GM12872 (cell line): ENCODE results near the gene CCNG2.

ENCODE experiments used
- TF ChIP-seq, protein P1 (sequence below): IDR thresholded peaks from 3 replicates; pipeline ENCODE4 v1.5.1; 2011; ENCODE audit warnings: low read depth, mild to moderate bottlenecking, low read length, moderate library complexity; ENCODE audit not compliant: insufficient read depth

The CCNG2 gene

DNA sequence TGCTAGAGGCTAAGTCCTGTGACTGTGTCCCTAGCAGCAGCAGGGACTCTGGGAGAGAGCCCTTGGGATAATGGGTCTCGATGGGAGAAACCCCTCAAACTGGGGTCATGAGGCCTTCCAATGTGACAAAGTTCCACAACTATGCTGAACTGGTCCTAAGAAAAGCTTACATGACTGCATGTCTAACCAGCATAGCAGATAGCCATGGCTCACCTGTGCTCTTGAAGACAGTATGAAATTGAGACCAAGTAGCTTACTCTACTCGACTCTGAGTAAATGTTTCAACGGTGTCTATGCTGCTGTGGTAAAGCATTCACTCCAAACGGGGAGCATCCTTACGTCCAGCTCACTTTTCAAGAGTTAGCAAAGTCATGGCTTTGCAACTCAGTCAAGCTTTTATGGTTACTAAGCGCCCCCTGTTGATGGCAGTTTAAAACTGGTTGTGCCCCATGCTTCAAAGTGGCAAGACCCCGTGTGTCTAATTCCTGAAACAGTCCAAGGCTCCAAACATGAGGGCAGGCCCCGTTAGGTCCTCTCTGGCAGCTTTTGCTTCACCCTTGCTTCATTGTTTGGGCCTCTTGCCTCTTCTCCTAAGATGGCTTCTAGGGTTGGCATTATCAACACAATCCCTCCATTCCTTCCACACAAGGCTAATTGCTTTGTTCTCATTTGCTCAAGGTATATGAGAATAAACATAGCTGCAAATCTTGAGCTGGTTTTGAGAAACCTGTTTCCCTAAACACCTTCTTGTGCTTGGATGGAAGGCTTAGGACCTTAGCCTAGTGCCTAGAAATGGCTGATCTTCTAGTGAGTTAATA is 46.6 kb downstream of the CCNG2 start:
- TF ChIP-seq, protein P1, sequence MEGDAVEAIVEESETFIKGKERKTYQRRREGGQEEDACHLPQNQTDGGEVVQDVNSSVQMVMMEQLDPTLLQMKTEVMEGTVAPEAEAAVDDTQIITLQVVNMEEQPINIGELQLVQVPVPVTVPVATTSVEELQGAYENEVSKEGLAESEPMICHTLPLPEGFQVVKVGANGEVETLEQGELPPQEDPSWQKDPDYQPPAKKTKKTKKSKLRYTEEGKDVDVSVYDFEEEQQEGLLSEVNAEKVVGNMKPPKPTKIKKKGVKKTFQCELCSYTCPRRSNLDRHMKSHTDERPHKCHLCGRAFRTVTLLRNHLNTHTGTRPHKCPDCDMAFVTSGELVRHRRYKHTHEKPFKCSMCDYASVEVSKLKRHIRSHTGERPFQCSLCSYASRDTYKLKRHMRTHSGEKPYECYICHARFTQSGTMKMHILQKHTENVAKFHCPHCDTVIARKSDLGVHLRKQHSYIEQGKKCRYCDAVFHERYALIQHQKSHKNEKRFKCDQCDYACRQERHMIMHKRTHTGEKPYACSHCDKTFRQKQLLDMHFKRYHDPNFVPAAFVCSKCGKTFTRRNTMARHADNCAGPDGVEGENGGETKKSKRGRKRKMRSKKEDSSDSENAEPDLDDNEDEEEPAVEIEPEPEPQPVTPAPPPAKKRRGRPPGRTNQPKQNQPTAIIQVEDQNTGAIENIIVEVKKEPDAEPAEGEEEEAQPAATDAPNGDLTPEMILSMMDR: peak; percentile 83

DNA sequence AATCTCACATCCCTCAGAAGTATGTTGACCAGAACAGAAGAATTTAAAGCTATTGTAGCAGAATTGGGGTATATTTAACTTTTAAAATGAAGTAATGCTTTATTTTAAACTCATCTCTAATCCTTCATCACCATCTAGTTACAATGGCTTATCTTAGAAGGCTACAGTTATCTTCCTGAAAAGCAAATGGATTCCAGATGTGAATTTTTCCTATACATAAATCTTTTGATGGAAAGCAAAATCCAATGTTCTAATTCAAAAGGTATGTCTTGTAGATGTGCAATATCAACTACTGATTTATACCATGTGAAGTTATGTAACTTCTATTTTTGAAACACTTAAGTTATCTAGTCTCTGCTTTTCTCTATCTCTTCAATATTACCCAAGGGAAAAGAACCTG is 47.6 kb downstream of the CCNG2 start:
- TF ChIP-seq, protein P1: no peak

DNA sequence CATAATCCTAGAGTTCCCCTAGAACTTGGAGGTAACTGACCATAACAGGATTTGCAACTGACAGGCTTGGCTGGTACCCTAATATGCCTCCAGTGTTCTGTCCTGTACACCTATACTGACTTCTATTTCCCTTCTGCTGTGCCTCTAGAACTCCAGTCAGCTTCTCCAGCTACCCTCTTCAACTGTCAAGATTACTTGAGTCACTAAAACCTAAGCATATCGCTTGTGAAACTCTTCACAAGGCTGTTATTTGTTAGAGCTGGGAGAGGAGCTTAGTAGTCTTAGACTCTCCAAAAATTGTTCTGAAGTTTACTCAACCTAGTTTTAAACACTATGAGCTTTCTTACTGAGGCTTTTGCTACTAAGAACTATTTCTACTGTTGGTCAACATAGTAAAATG is 52.0 kb downstream of the CCNG2 start:
- TF ChIP-seq, protein P1: no peak

DNA sequence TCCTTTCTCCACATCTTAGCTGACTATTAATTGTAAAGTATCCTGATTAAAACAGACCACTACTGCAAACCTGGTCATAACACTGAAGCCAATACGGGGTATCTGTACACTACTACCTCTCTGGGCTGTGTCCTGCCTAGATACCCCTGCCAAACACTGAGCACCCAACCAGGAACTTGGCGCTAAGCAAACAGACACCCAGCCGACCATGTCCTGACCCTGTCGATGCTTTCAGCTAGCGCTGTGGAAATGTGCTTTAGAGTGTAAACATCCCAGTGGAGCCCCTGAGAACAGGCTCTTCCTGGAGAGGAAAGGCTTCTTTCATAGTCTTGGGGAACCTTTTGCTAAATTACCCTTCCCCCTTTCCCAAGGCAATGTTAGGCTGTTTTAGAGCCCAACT is 52.9 kb downstream of the CCNG2 start:
- TF ChIP-seq, protein P1: no peak

DNA sequence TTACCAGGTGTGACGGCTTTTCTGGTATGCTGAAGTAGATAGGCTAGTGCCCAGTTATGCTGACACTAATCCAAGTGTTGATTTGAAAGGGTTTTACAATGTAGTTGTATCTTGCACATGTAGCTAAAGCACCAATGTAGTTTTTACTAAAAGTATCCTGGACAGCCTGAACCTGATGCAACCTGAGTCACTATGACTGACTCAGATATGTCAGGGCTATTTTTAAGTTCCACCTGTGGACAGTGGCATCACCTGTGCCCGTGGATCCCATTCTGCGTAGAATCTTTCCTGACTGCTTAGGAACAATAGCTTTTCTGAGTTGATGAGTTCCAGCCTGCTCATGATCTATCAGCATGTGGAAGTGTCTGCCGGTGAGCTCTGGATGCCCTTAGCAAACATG is 58.1 kb downstream of the CCNG2 start:
- TF ChIP-seq, protein P1: no peak

DNA sequence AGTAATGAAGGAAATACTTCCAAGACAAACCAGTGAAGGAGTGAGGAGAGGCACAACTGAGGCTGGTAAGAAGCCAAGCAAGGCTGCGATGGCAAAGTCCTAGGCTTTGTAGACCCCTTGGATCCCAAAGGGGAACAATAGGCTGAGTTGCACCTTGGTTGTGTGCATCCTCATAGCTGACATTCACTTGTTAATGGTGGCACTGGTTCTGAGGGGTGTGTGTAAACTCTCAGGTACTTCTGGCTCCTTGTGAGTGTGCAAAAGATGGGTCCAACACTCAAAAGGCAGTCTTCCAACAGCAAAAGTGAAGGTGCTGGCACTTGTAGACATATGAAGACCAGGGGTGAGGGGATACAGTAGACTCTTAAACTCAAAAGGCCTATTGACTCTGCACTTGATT is 60.5 kb downstream of the CCNG2 start:
- TF ChIP-seq, protein P1: no peak

DNA sequence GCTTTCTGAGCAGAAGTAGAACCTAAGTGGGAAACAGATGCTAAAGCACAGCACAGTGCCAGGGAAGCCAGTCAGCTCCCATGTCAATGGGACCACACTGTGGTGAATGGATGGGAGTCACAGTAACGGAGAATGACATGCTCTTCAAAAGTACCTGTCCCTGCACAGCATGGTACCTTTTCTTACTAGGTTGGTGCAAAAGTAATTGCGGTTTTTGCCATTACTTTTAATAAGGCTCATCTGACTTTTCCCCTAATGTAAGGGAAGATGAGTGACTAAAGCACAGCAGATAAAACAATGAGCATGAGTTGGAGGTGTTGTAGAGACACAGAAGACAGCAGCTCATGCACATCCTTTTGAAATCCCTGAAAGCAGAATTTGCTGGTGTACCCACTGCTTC is 62.3 kb downstream of the CCNG2 start:
- TF ChIP-seq, protein P1: no peak
